ENCODE results near the gene KLK14. TPM values are rescaled to one million over a fixed set of nuclear protein-coding genes. Genes with fewer than 3 reads are reported as not detected.

The KLK14 gene
- total RNA-seq, 1 experiment from 2014 or later: 0.26 TPM

GRCh38 chr19:51091126-51091525 is 8.4 kb upstream of the KLK14 start:
- Mint-ChIP-seq H3K9me3 (no peaks in the 10 kb centered on the region), H3K4me3 (no peak overlapping the region), H3K36me3 (ENCODE audit: insufficient read depth in 1 of 3, low read depth in 3 of 3) (no peaks in the 10 kb centered on the region; a peak in 1 of 7 replicates), H3K4me1 (peaks cover 25 to 35% of the 10 kb centered on the region in 2 experiments), H3K27ac (no peak overlapping the region), H3K27me3 (ENCODE audit: low read depth) (peaks cover 6% of the 10 kb centered on the region)
- H3K79me1 ChIP-seq (ENCODE audit: insufficient read depth, low read depth, low read length, poor library complexity, severe bottlenecking): no peaks in the 10 kb centered on the region
- no peak overlapping the region for H4K5ac ChIP-seq (ENCODE audit: insufficient read length, low read depth, low read length)
- H2AK5ac ChIP-seq (ENCODE audit: insufficient read length, low read length): no peak overlapping the region
- no peak overlapping the region for H4K91ac ChIP-seq (ENCODE audit: insufficient read length, low read depth, low read length)
- H2BK120ac ChIP-seq (ENCODE audit: low read depth, low read length, poor library complexity, severe bottlenecking): no peak overlapping the region
- H3K23ac ChIP-seq (ENCODE audit: insufficient read length, low read depth, low read length): no peak overlapping the region
- H3K4ac ChIP-seq (ENCODE audit: low read depth, low read length): no peak overlapping the region
- H3K18ac ChIP-seq (ENCODE audit: insufficient read length, low read depth, low read length): no peak overlapping the region
- H3K79me2 ChIP-seq (ENCODE audit: insufficient read depth, low read length): no peaks in the 10 kb centered on the region
- H2BK20ac ChIP-seq (ENCODE audit: low read depth, low read length, poor library complexity, severe bottlenecking): no peak overlapping the region
- no peak overlapping the region for H3K56ac ChIP-seq (ENCODE audit: insufficient read length, low read depth, low read length)
- DNase-seq: no peak
- no peak overlapping the region for H3K14ac ChIP-seq (ENCODE audit: insufficient read depth, low read length)
- no peak overlapping the region for H3K4me2 ChIP-seq (ENCODE audit: insufficient read depth, insufficient read length, low read length)
- no peak overlapping the region for H2AFZ ChIP-seq (ENCODE audit: low read length)
- H3K9me3 ChIP-seq (ENCODE audit: control insufficient read depth, low read depth, low read length): no peaks in the 10 kb centered on the region
- TF ChIP-seq CTCF (conservative IDR thresholded peaks at IDR 0.05): no peak
- H3K9ac ChIP-seq (ENCODE audit: extremely low read depth, insufficient read length, low read length): no peak overlapping the region
- H4K20me1 ChIP-seq (ENCODE audit: control insufficient read depth, insufficient read depth, insufficient read length): no peaks in the 10 kb centered on the region
- H3K23me2 ChIP-seq (ENCODE audit: insufficient read length, low read depth, low read length, poor library complexity, severe bottlenecking): no peaks in the 10 kb centered on the region
- no peaks in the 10 kb centered on the region for H3K27me3 ChIP-seq (ENCODE audit: insufficient read depth, low read length)
- H3K27ac ChIP-seq (ENCODE audit: insufficient read length, low read depth, low read length): no peak overlapping the region
- no peak overlapping the region for H4K8ac ChIP-seq (replicated peaks; ENCODE audit: insufficient read length, low read depth, low read length)
- H3T11ph ChIP-seq (ENCODE audit: low read length): no peak overlapping the region
- H2BK15ac ChIP-seq (ENCODE audit: low read depth, low read length): no peak overlapping the region
- no CpG with 5 or more reads among the region's 10 CpGs for WGBS (ENCODE audit: extremely low coverage, insufficient read length, low lambda C conversion rate)
- no peak overlapping the region for H2BK12ac ChIP-seq (ENCODE audit: insufficient read length, low read depth, low read length)
- no peak overlapping the region for H2BK5ac ChIP-seq (ENCODE audit: insufficient read length, low read length)
- H3K4me1 ChIP-seq (ENCODE audit: insufficient read depth, low read length): peaks cover 2% of the 10 kb centered on the region; the same call in 1 of the 2 replicates

Measured in H9 (cell line).